Breast epithelium (tissue), 4 donors: ENCODE results near the gene TARS2. TPM values are rescaled to one million over a fixed set of nuclear protein-coding genes. Genes with fewer than 3 reads are reported as not detected.

Source experiments
- DNase-seq, 2 donors: peaks; one replicate each; pipeline ENCODE4 v3.0.0-alpha.2; 2019; ENCODE audit warnings: low spot score in 2 of 2
- H3K27ac ChIP-seq, 2 donors: fragments of 200-600 bp; sonication (generic) in 1 of 2; one replicate each; pipeline ENCODE4 v1.5.1; 2016 to 2019; ENCODE audit warnings: mild to moderate bottlenecking in 1 of 2
- H3K27me3 ChIP-seq, 2 donors: fragments of 200-600 bp; sonication (generic) in 1 of 2; one replicate each; pipeline versions ENCODE4 v1.5.1 to v1.6.0; 2017 to 2019; ENCODE audit warnings: control low read depth in 1 of 2, mild to moderate bottlenecking in 1 of 2
- H3K36me3 ChIP-seq: fragments of 200-600 bp; one replicate; pipeline ENCODE4 v1.5.1; 2019
- H3K4me1 ChIP-seq, 2 donors: fragments of 200-600 bp; sonication (generic); one replicate each; pipeline ENCODE4 v1.5.1; 2016 to 2019; ENCODE audit warnings: control low read depth in 1 of 2
- H3K4me3 ChIP-seq, 3 donors: fragments of 200-600 bp; sonication (generic); 1 replicate in 2 of 3; 2 replicates in 1 of 3; pipeline ENCODE4 v1.5.1; 2016 to 2019; ENCODE audit warnings: mild to moderate bottlenecking in 3 of 3, moderate library complexity in 2 of 3
- H3K9me3 ChIP-seq, 2 donors: fragments of 200-600 bp; sonication (generic) in 1 of 2; one replicate each; pipeline ENCODE4 v1.5.1; 2016 to 2019; ENCODE audit warnings: control low read depth in 1 of 2
- POLR2A ChIP-seq: fragments of 450-650 bp; IDR thresholded peaks from one replicate; pipeline ENCODE4 v1.6.1; 2016; ENCODE audit warnings: antibody characterized with exemption, mild to moderate bottlenecking, moderate library complexity
- POLR2AphosphoS5 ChIP-seq, 3 donors: sonication (generic); formaldehyde crosslinking; IDR thresholded peaks; one replicate each; pipeline ENCODE4 v1.6.1; 2017; ENCODE audit warnings: antibody characterized with exemption in 3 of 3
- intact Hi-C: fragments of 100-400 bp; cut with DNase I; formaldehyde crosslinking; loops from one replicate; pipeline ENCODE4 v1.15.1; 2023; ENCODE audit warnings: low total_unique reads
- total RNA-seq, 3 donors: library from RNA; depleted of rRNA; stranded (reverse); fragments of >200 nt; gene quantifications; one replicate each; pipeline ENCODE4 v1.1.0, GENCODE V29; 2016
- TF ChIP-seq, protein P1 (sequence below), 3 donors: fragments of 450-650 bp; IDR thresholded peaks; one replicate each; pipeline ENCODE4 v1.5.1; 2016 to 2017; ENCODE audit warnings: antibody characterized with exemption in 3 of 3, mild to moderate bottlenecking in 3 of 3, moderate library complexity in 3 of 3

The TARS2 gene, protein sequence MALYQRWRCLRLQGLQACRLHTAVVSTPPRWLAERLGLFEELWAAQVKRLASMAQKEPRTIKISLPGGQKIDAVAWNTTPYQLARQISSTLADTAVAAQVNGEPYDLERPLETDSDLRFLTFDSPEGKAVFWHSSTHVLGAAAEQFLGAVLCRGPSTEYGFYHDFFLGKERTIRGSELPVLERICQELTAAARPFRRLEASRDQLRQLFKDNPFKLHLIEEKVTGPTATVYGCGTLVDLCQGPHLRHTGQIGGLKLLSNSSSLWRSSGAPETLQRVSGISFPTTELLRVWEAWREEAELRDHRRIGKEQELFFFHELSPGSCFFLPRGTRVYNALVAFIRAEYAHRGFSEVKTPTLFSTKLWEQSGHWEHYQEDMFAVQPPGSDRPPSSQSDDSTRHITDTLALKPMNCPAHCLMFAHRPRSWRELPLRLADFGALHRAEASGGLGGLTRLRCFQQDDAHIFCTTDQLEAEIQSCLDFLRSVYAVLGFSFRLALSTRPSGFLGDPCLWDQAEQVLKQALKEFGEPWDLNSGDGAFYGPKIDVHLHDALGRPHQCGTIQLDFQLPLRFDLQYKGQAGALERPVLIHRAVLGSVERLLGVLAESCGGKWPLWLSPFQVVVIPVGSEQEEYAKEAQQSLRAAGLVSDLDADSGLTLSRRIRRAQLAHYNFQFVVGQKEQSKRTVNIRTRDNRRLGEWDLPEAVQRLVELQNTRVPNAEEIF
- 10 to 100 TPM; 12.1 to 21.4 (median 19.9) TPM for total RNA-seq

DNA sequence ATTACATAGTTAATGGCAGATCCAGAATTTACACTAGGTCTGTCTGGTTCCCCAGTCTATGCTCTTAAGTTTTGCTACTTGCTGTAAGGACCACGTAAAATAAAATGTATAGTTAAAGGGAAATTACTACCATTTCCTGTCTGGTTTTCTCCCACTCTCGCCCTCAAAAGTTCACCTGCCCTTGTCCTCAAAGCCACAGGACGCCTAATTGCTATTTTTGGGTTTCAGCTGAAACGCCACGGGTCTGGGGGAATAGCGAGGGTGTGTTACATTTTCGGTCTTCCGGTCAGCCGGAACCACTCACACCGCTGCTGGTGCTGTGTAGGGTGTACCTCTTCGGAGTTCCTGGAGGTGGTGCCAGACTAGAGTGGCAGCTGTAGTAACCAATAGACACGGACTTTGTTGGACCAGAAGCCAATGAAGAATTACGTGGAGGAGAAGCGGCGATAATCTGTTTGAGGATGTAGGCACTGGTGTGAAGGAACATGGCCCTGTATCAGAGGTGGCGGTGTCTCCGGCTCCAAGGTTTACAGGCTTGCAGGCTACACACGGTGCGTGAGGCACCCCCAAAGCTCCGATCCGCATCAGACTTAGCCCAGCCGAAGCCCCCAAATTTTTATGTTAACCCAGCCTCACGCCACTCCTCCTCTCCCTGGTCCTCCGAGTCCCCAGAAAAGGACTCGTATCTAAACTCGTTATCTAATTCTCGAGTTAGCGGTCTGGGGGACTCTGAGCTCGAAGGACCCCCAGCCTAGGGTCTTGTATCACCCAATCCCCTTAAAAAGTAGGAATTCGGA is at the start of gene TARS2:
TARS2 (plus strand) TSS at position 454 of the 797 bp plus-strand sequence; CDS start at position 486, 32 bp downstream.
- Histone ChIP-seq H3K4me3 (peak within 1 kb of the TSS; percentile 70 to 77 (median 76)), H3K9me3 (no peaks in the 10 kb centered on the region), H3K27me3 (no peaks in the 10 kb centered on the region), H3K4me1 (no peaks in the 10 kb centered on the region), H3K27ac (peak within 1 kb of the TSS; percentile 79 to 81), H3K36me3 (no peaks in the 10 kb centered on the region)
- intact Hi-C loops = no loop called here
- TF ChIP-seq POLR2AphosphoS5 (IDR thresholded peaks at IDR 0.05) (peak; percentile 70 to 79 (median 72)), POLR2A (peak; percentile 49)
- TF ChIP-seq, protein P1, sequence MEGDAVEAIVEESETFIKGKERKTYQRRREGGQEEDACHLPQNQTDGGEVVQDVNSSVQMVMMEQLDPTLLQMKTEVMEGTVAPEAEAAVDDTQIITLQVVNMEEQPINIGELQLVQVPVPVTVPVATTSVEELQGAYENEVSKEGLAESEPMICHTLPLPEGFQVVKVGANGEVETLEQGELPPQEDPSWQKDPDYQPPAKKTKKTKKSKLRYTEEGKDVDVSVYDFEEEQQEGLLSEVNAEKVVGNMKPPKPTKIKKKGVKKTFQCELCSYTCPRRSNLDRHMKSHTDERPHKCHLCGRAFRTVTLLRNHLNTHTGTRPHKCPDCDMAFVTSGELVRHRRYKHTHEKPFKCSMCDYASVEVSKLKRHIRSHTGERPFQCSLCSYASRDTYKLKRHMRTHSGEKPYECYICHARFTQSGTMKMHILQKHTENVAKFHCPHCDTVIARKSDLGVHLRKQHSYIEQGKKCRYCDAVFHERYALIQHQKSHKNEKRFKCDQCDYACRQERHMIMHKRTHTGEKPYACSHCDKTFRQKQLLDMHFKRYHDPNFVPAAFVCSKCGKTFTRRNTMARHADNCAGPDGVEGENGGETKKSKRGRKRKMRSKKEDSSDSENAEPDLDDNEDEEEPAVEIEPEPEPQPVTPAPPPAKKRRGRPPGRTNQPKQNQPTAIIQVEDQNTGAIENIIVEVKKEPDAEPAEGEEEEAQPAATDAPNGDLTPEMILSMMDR (IDR thresholded peaks at IDR 0.05) = peak; percentile 59 to 82 (median 59)
- peak; percentile 92 to 96 for DNase-seq

DNA sequence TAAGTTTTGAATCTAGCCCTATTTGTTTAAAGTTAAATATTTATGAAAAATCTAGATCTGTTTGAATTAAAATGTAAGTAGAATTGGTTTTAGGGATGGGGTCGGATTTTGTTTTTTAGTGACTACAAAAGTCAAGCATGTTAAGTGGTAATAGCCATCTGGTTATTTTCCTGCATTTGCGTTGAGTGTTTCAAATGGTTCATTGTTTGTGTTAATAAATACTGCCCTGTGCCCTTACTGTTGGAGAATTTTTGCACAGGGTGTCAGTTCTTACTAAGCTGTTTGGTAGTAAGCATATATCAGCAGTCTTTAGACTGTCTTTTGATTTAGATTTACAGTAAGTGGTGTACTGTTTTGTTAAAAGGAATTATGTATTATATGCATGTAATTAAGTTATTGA is 46.1 kb upstream of the TARS2 start:
- intact Hi-C loops = no loop called here
- DNase-seq = no peak
- H3K27ac ChIP-seq = no peak overlapping the region
- H3K4me3 ChIP-seq = no peak overlapping the region
- H3K4me1 ChIP-seq = no peaks in the 10 kb centered on the region
- TF ChIP-seq POLR2AphosphoS5 (IDR thresholded peaks at IDR 0.05) (no peak), POLR2A (no peak)
- TF ChIP-seq, protein P1 (IDR thresholded peaks at IDR 0.05) = no peak
- H3K27me3 ChIP-seq = no peaks in the 10 kb centered on the region
- H3K36me3 ChIP-seq = no peaks in the 10 kb centered on the region
- no peaks in the 10 kb centered on the region for H3K9me3 ChIP-seq

DNA sequence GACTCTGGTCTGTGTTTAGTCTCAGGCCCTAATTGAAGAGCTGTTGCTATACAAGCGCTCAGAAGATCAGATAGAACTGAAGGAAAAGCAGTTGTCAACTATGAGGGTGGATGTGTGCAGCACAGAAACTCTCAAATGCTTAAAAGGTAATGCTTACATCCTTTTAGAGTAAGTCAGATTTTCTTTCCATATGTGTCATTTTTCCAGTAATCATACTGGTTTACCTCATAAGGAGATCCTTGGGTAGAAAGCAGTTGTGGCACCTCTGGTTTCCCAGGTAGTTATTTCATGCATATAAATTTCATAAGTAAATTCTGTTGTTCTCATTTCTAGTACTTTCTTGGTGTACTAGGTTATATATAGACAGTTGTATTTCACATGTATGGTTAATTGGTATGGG is 43.0 kb upstream of the TARS2 start:
- TF ChIP-seq POLR2A = no peak
- TF ChIP-seq, protein P1 (IDR thresholded peaks at IDR 0.05) = no peak
- no peak for TF ChIP-seq POLR2AphosphoS5 (IDR thresholded peaks at IDR 0.05)
- Histone ChIP-seq H3K4me3 (no peak overlapping the region), H3K27me3 (no peaks in the 10 kb centered on the region), H3K4me1 (no peaks in the 10 kb centered on the region), H3K36me3 (no peaks in the 10 kb centered on the region), H3K9me3 (no peaks in the 10 kb centered on the region), H3K27ac (no peak overlapping the region)
- intact Hi-C loops = no loop called here
- DNase-seq = no peak

DNA sequence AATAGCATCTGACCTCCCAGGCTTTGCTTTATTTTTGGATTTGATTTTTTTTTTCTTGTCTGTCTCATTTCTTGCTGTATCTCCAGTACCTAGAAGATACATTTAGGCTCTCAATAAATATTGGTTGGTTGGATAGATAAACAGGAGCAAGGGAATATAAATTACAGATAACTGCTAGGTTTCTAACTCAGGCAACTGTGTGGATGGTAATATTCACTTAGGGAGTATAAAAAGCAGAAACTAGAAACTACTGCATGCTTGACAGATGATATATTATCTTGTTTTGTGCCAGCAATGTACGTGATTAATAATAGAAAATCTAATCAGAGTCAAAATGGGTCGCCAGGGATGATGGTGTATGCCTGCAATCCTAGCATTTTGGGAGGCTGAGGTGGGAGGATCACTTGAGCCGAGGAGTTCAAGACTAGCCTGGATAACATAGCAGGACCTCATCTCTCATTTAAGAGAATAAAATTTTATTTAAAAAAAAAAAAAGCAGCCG is 31.0 kb upstream of the TARS2 start:
- H3K27ac ChIP-seq = no peak overlapping the region
- no peaks in the 10 kb centered on the region for H3K36me3 ChIP-seq
- intact Hi-C loops = no loop called here

More for the DNA sequence above, 31.0 kb upstream of the TARS2 start:
- H3K4me3 ChIP-seq = no peak overlapping the region
- no peaks in the 10 kb centered on the region for H3K4me1 ChIP-seq
- H3K9me3 ChIP-seq = no peaks in the 10 kb centered on the region
- TF ChIP-seq, protein P1 (IDR thresholded peaks at IDR 0.05) = no peak
- no peak for TF ChIP-seq POLR2AphosphoS5 (IDR thresholded peaks at IDR 0.05)
- TF ChIP-seq POLR2A = no peak
- H3K27me3 ChIP-seq = no peaks in the 10 kb centered on the region
- DNase-seq = no peak
